Effector memory CD8-positive, alpha-beta T cell (primary cell): Measurements from ENCODE around the gene THPO.

Source experiments
- ATAC-seq: fragments of 150-1000 bp; cut with Tn5 transposase; replicated peaks from 2 replicates; pipeline ENCODE4 v1.10.0; 2021; ENCODE audit warnings: mild to moderate bottlenecking, moderate library complexity
- DNase-seq, 3 experiments: peaks; one replicate each; pipeline ENCODE4 v3.0.0; 2021
- H3K27ac Mint-ChIP-seq, 2 donors: one replicate each; pipeline ENCODE4 v1.8.0; 2022; ENCODE audit warnings: mild to moderate bottlenecking in 2 of 2, mixed read lengths in 2 of 2, moderate library complexity in 2 of 2
- H3K27me3 Mint-ChIP-seq, 2 donors: one replicate each; pipeline ENCODE4 v1.8.0; 2022; ENCODE audit warnings: mixed read lengths in 2 of 2
- H3K36me3 Mint-ChIP-seq: one replicate; pipeline ENCODE4 v1.8.0; 2022; ENCODE audit warnings: mild to moderate bottlenecking, moderate library complexity, mixed read lengths; ENCODE audit not compliant: insufficient read depth
- H3K4me1 Mint-ChIP-seq, 2 donors: one replicate each; pipeline ENCODE4 v1.8.0; 2022; ENCODE audit warnings: low read depth in 2 of 2, mixed read lengths in 2 of 2
- H3K4me3 Mint-ChIP-seq, 2 donors: one replicate each; pipeline ENCODE4 v1.8.0; 2022; ENCODE audit warnings: mild to moderate bottlenecking in 2 of 2, mixed read lengths in 2 of 2, moderate library complexity in 2 of 2
- H3K9me3 Mint-ChIP-seq, 2 donors: one replicate each; pipeline ENCODE4 v1.8.0; 2022; ENCODE audit warnings: mixed read lengths in 2 of 2

Gene THPO

GRCh38 chr3:184391266-184391665 lies 13.3 kb upstream of the THPO start:
- H3K27ac Mint-ChIP-seq = no peak overlapping the region
- no peaks in the 10 kb centered on the region for H3K4me1 Mint-ChIP-seq
- no peak for ATAC-seq
- H3K36me3 Mint-ChIP-seq = no peaks in the 10 kb centered on the region
- no peaks in the 10 kb centered on the region for H3K9me3 Mint-ChIP-seq
- peaks cover 36 to 72% of the 10 kb centered on the region in 2 donors for H3K27me3 Mint-ChIP-seq
- DNase-seq = no peak
- H3K4me3 Mint-ChIP-seq = no peak overlapping the region

- Mint-ChIP-seq H3K9me3 (no peaks in the 10 kb centered on the region), H3K4me1 (no peaks in the 10 kb centered on the region), H3K27me3 (peaks cover 43 to 78% of the 10 kb centered on the region in 2 donors), H3K36me3 (no peaks in the 10 kb centered on the region), H3K4me3 (no peak overlapping the region), H3K27ac (no peak overlapping the region)
- no peak for DNase-seq
- ATAC-seq = no peak
These were observed 12.0 kb upstream of the THPO start for GRCh38 chr3:184389935-184390528.

- Mint-ChIP-seq H3K4me3 (no peak overlapping the region), H3K27ac (no peak overlapping the region), H3K4me1 (no peaks in the 10 kb centered on the region), H3K27me3 (peaks cover 50 to 82% of the 10 kb centered on the region in 2 donors), H3K36me3 (no peaks in the 10 kb centered on the region), H3K9me3 (no peaks in the 10 kb centered on the region)
- DNase-seq = no peak
- no peak for ATAC-seq
These were observed 11.4 kb upstream of the THPO start for GRCh38 chr3:184389384-184389783.

GRCh38 chr3:184388936-184389230 lies 10.9 kb upstream of the THPO start:
- DNase-seq (no peak), ATAC-seq (no peak)
- H3K27ac Mint-ChIP-seq = no peak overlapping the region
- H3K27me3 Mint-ChIP-seq = peaks cover 52 to 87% of the 10 kb centered on the region in 2 donors
- no peak overlapping the region for H3K4me3 Mint-ChIP-seq
- H3K4me1 Mint-ChIP-seq = no peaks in the 10 kb centered on the region
- H3K9me3 Mint-ChIP-seq = no peaks in the 10 kb centered on the region
- no peaks in the 10 kb centered on the region for H3K36me3 Mint-ChIP-seq

- Mint-ChIP-seq H3K27me3 (peaks cover 52 to 92% of the 10 kb centered on the region in 2 donors), H3K4me3 (no peak overlapping the region), H3K36me3 (no peaks in the 10 kb centered on the region), H3K27ac (peak overlapping the region in 1 of 2 donors; percentile 27), H3K9me3 (no peaks in the 10 kb centered on the region), H3K4me1 (no peaks in the 10 kb centered on the region)
- DNase-seq (no peak), ATAC-seq (no peak)
These were observed 10.3 kb upstream of the THPO start for GRCh38 chr3:184388164-184388935.

- Mint-ChIP-seq H3K4me1 (no peaks in the 10 kb centered on the region), H3K27me3 (peaks cover 61 to 100% of the 10 kb centered on the region in 2 donors), H3K9me3 (no peaks in the 10 kb centered on the region), H3K4me3 (no peak overlapping the region), H3K36me3 (no peaks in the 10 kb centered on the region), H3K27ac (no peak overlapping the region)
- DNase-seq (no peak), ATAC-seq (no peak)
These were observed 9.2 kb upstream of the THPO start for GRCh38 chr3:184387174-184387714.

GRCh38 chr3:184386047-184386806 lies 8.2 kb upstream of the THPO start:
- no peak overlapping the region for H3K4me3 Mint-ChIP-seq
- ATAC-seq = no peak
- H3K36me3 Mint-ChIP-seq = no peaks in the 10 kb centered on the region
- no peak overlapping the region for H3K27ac Mint-ChIP-seq
- H3K27me3 Mint-ChIP-seq = peaks cover 64 to 100% of the 10 kb centered on the region in 2 donors
- DNase-seq = no peak
- no peaks in the 10 kb centered on the region for H3K9me3 Mint-ChIP-seq
- H3K4me1 Mint-ChIP-seq = peaks cover 1 to 2% of the 10 kb centered on the region in 2 donors

GRCh38 chr3:184384856-184385422 lies 6.9 kb upstream of the THPO start:
- ATAC-seq (no peak), DNase-seq (no peak)
- Mint-ChIP-seq H3K27ac (no peak overlapping the region), H3K27me3 (peaks cover 64 to 95% of the 10 kb centered on the region in 2 donors), H3K4me1 (peaks cover 6% of the 10 kb centered on the region in 2 donors), H3K4me3 (no peak overlapping the region), H3K36me3 (peaks cover 2% of the 10 kb centered on the region), H3K9me3 (no peaks in the 10 kb centered on the region)

- Mint-ChIP-seq H3K36me3 (peaks cover 2% of the 10 kb centered on the region), H3K27me3 (peaks cover 60 to 93% of the 10 kb centered on the region in 2 donors), H3K4me1 (peaks cover 6% of the 10 kb centered on the region in 2 donors), H3K4me3 (no peak overlapping the region), H3K9me3 (no peaks in the 10 kb centered on the region), H3K27ac (no peak overlapping the region)
- no peak for ATAC-seq
- DNase-seq = no peak
These were observed 6.3 kb upstream of the THPO start for GRCh38 chr3:184384342-184384741.

- Mint-ChIP-seq H3K27me3 (peaks cover 64 to 93% of the 10 kb centered on the region in 2 donors), H3K27ac (no peak overlapping the region), H3K4me1 (peaks cover 9 to 11% of the 10 kb centered on the region in 2 donors), H3K9me3 (no peaks in the 10 kb centered on the region), H3K36me3 (peaks cover 2% of the 10 kb centered on the region), H3K4me3 (no peak overlapping the region)
- DNase-seq = no peak
- no peak for ATAC-seq
These were observed 5.2 kb upstream of the THPO start for GRCh38 chr3:184383033-184383740.

- ATAC-seq (no peak), DNase-seq (no peak)
- peaks cover 2% of the 10 kb centered on the region for H3K36me3 Mint-ChIP-seq
- H3K27ac Mint-ChIP-seq = no peak overlapping the region
- H3K9me3 Mint-ChIP-seq = no peaks in the 10 kb centered on the region
- H3K27me3 Mint-ChIP-seq = peaks cover 68 to 93% of the 10 kb centered on the region in 2 donors
- H3K4me3 Mint-ChIP-seq = no peak overlapping the region
- H3K4me1 Mint-ChIP-seq = peaks cover 9 to 14% of the 10 kb centered on the region in 2 donors
These were observed 4.5 kb upstream of the THPO start for GRCh38 chr3:184382326-184383032.
